GM21529 (cell line): ENCODE measurements around the gene CLIC6.

Experiments
- ATAC-seq: cut with Tn5 transposase; IDR thresholded peaks from one replicate; pipeline ENCODE4 v1.9.1; 2021; ENCODE audit not compliant: unreplicated experiment

CLIC6 gene

DNA sequence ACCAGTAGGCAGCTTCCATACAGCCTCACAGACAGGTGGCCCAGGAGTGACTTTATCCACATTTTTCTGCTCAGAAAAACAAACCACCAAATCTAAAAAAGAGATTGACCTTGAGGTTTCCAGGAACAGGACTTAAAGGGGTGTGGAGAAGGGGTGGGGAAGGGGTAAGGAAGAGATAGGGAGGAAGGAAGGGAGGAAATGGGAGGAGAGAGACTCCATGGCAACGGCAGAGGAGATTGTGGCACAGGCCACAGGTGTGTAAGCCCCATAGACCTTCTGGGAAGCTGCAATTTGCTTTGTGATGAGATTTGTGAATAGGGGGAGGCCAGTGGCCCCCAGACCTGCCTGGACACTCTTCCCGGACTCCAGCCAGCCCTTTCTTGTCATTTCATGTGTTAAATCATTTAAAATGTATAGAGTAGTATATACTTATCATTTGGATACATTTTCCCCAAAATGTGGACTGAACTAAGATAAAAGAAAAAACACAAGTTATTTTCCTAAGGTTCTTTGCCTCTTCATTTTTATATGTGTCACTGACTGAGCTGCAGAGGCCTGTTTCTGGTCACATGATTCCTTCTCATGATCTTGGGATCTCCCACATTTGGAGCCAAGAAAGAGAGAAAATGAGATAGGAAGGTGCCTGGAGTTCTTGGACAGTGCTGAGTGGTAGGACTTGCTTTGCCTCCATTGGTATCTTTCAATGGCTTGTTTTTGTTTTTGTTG is 55.5 kb downstream of the CLIC6 start:
- no peak for ATAC-seq

- no peak for ATAC-seq
These were observed 56.0 kb downstream of the CLIC6 start for GRCh38 chr21:34724857-34725195.

- no peak for ATAC-seq
These were observed 58.0 kb downstream of the CLIC6 start for GRCh38 chr21:34726627-34727337.

DNA sequence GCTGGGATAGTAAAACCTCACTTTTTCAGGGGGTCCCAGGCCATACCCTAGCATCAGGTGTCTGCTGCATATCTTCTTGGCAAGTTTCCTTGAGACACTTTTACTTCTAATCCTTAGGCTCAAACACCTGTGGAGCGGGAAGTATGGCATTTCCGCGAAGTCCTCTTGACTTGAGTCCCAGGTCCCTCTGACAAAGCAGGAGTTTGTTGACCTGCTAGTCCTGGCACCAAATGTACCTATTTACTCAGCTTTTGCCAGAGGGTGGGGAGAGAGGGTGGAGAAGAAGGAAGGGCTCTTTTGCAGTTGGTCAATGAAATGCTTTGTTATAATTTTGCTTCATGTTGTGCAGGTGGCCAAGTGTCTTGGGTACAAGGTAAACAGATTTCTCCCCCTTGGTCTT is 59.7 kb downstream of the CLIC6 start:
- ATAC-seq, result no peak

DNA sequence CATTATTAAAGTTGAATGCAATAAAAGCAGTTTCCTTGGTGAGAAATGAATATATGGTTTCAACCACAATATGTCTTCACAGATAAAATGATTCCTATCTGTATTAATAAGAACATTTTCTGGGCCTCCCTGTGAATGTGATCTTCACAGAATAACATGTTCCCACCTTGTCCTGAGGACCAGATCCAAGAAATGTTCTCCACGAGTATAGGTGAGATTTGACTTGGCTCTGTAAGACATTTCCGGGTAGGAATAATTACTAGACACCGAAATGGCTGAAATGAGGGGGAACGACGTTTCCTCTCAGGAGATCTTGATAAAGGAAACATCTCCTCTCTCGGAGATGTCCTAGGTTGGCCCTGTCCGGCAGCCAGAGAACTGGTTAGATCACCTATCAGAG is 61.4 kb downstream of the CLIC6 start:
- ATAC-seq, result no peak

GRCh38 chr21:34730756-34731445 is 62.1 kb downstream of the CLIC6 start:
- no peak for ATAC-seq

GRCh38 chr21:34732388-34732821 is 63.6 kb downstream of the CLIC6 start:
- no peak for ATAC-seq

DNA sequence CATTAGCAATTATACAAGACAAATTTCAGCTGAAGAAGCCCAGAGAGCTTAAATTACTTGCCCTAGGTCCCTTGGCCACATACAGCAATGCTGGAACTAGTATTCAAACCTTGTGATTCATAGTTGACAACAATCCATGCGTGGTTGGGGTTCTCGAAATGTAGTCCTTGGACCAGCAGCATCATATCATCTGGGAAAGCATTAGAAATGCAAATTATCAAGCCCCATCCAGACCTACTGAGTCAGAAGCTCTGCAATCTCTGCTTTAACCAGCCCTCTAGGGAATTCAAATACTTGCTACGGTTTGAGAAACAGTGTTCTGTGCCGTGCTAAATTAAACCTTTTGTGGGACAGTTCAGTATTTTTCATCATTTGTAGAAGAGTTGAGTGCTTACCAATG is 65.1 kb downstream of the CLIC6 start:
- ATAC-seq, result no peak

DNA sequence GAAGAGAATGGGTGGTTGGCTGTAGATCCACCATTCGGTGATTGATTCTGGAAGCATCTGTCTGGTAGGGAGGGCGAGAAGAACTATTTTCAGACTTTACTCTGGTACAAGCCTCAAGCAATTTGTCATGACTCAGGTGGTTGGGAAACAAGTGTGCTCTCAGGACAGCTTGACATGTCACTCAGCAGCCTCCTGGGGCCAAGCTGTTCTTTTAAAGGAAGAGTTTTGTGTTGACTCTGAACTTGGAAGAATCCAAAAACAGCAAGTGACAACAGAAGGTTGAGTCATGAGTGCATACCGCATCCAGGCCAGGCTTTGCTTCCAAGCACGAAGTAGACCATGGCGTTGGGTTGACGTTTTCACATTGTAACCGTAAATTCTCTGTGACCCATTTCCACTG is 65.9 kb downstream of the CLIC6 start:
- no peak for ATAC-seq

GRCh38 chr21:34736116-34736874 is 67.5 kb downstream of the CLIC6 start:
- ATAC-seq, result no peak

- no peak for ATAC-seq
These were observed 68.3 kb downstream of the CLIC6 start for GRCh38 chr21:34737115-34737514.

DNA sequence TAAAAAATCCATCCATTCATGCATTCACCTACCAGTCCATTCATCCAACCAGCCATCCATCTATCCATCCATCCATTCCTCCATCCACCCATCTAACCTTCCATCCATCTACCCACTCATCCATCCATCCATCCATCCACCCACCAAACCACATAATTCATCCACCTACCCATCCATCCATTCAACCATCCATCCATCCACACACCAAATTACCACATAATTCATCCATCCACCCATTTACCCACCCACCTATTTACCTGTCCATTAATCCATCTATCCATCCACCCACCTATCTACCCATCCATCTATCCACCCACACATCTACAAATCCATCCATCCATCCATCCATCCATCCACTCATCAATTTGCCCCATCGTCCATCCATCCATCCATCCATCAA is 71.4 kb downstream of the CLIC6 start:
- no peak for ATAC-seq

GRCh38 chr21:34743285-34743684 is 74.5 kb downstream of the CLIC6 start:
- ATAC-seq, result no peak

GRCh38 chr21:34743831-34744230 is 75.0 kb downstream of the CLIC6 start:
- ATAC-seq, result no peak

DNA sequence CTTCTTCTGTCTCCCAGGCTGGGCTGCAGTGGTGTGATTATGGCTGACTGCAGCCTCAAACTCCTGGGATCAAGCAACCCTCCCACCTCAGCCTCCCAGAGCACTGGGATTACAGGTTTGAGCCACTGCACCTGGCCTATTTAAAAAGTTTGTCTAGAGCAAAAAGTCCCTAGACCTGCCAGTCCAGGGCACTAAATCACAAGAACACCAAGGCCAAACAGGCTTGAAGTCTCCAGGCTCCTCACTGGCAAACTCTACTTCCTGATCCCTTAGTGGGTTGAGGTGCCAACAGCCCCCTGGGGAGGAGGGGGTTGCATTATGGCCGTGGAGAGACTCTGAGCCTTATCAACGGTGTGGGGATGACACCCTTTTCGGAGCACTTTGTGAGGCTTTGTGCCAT is 76.0 kb downstream of the CLIC6 start:
- ATAC-seq, result no peak

DNA sequence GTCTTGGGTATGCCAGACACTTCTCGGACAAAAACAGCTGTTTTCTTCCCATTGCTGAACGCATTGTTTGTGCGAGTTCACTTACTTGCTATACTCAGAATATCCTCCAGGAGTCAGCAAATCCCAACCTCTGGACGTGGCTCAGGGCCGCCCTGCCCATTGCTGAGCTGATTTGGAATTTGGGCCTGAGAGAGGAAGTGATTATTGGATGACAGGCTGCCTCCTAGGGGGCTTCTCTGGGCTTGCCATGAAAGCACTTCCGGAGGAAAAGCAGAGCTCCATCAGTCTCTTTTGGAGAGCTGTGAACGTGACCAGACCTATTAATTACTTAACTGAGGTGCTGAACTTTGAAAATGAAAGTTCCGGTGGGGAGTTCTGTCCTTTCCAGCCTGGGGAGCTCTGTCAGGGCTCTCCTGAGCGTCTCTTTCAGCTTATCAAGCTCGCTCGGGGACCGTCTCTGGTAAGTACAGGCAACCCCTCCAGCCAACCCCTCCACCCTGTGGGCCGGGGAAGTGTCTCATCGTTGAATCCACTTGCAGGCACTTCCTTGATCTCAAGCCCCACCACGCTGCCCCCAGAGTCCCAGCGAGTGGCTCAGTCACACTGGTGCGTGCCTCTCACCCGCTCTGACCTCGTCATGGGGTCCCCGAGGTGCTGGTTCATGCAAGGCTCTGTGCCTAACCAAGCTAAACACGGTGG is 76.9 kb downstream of the CLIC6 start:
- peak; percentile 85 for ATAC-seq

GRCh38 chr21:34748862-34749261 is 80.1 kb downstream of the CLIC6 start:
- ATAC-seq, result no peak

GRCh38 chr21:34754690-34755647 is 86.2 kb downstream of the CLIC6 start:
- no peak for ATAC-seq

DNA sequence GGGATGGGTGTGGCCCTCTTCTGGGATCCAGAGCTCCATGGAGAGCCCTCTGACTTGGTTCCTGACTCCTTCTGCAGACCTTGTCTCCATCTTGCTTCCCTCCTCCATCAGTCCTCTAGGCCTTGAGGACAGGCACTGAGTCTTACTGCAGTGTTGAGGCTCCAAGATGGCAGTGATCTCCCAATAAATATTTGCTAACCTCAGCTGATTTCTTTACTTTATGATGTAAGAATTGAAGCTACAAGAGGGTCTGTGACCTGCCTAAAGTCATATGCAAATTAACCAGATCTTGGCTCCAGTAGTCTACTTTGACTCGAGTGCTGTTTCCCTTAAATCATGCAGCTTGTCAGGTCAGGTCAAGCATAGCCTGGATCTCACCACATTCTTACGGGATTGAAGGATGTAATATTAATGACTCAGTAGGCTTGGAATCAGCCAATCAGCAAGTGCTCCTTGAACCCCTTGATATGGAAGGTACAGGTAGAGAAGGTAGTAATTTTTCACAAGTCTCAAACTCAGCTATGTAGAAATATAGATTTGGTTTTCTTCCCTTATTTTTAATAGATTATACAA is 93.0 kb downstream of the CLIC6 start:
- ATAC-seq, result no peak
